AG08396 (cell line): ENCODE data around the gene COX10.

Source experiments
- DNase-seq: peaks from one replicate; pipeline ENCODE4 v3.0.0; 2012; ENCODE audit warnings: low spot score, mixed read lengths

The COX10 gene

GRCh38 chr17:14070344-14070984 is 1.2 kb downstream of the COX10 start:
- no peak for DNase-seq

DNA sequence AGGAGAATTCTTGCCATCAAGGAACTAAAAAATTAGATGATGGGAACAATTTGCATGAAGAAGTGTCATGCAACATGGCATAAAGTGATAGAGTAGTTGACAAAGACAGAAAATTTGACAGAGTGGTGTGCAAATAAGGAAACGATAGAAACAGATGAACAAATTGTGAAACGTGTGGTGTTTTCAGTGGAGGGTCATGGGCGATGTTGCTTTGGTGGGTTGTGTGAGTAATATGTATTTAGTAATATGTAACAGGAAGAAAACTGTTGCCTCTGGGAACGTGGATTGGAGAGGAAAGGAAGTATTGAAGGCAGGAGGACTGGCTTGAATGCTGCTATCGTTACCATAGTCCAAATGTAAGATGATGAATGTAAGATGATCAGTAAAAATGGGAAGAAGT is 3.6 kb downstream of the COX10 start:
- no peak for DNase-seq

- no peak for DNase-seq
Measured at GRCh38 chr17:14078027-14078426, 8.7 kb downstream of the COX10 start.

- DNase-seq = no peak
Measured at GRCh38 chr17:14080847-14081251, 11.5 kb downstream of the COX10 start.

DNA sequence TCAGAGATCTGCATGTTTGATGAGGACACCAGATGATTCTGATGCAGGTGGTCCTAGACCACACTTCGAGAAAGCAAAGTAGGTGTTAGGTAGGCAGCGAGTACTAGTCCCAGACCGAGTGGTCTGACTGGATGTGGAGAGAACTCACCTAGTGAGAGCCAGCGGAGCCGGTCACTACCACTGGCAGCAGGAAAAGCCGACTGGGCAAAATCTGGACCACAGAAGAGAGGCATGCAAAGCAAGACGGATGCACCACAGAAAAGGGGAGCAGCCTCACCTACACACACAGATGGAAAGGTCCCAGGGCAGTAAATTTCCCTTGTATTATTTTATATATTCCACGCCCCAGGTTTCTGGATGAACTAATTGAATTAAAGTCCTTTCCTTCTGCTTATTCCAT is 13.5 kb downstream of the COX10 start:
- no peak for DNase-seq

GRCh38 chr17:14084955-14085354 is 15.7 kb downstream of the COX10 start:
- no peak for DNase-seq

DNA sequence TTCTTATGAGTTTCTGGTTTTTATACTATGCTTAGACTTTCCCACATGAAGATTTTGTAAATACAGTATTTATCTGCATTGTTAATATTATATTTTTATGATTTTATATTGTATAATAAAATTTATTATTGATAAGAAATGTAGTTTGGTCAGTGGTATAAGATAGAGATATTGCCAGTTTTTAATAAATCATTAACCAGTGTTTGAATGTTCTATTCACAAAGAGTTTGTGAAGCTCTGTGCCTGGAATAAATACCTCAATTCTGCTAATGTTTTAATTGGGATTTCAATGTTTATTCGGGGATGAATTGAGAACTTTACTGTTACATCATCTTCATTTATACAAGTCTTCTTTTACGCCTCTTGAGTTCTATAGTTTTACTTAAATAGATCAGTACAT is 16.9 kb downstream of the COX10 start:
- DNase-seq = no peak

DNA sequence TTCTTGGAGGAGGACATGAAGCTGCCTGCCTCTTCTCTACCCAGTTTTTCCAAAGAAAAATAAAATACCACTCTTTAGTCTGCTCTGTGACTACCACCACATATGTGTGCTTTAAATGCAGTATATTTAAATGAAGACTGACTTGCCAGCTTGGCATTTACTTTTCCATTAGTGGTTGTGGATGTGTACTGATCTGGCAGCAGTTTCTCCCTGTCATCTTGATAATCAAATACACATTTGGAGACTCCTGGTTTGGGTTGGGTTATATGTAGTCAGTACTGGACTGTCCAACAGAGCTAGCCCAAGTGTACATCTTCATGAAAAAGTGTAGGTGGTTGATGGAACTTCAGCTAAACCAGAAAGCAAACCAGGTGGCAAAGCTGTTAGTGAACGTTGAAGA is 19.9 kb downstream of the COX10 start:
- DNase-seq = no peak

GRCh38 chr17:14091367-14091766 is 22.1 kb downstream of the COX10 start:
- no peak for DNase-seq

- DNase-seq = no peak
Measured at GRCh38 chr17:14092808-14093207, 23.5 kb downstream of the COX10 start.

DNA sequence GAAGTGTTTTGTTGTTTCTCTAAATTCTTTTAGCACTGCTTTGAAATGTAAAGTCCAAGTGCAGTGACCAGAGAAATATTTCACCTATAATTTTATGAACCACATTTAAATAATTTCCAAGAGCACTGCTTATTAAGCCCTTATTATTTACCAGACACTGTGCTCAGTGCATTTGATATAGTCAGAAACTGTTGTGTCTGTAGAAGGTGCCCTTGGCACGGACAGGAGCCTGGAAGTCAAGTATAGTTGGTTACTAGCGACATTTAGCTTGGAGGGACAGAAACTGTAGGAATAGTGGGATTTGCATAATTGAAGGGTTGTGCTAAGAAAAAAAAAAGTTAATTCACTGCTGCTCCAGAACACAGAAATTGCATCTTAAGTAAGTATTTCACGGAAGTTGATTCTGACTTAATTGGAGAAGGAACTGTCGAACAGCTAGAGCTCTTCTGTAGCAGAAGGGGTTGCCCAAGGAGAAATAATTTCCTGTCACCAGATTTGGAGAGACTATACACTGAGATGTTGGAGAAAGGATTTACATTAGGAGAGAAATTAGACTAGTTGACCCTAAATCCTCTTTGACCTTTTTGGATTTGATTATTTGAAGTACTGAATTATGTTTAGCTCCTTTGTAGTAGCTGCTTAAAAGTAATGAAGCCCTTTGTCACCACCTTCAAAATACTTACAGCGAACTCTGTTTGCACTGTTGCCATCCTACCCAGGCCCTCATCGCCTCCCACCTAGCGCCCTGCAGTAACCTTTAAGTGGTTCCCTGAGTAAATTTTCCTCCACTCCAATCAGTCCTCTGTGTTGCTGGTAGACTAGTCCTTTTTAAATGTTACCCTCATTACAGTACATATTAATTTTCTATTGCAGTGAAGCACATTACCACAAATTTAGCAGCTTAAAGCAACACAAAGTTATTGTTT is 25.6 kb downstream of the COX10 start:
- DNase-seq = no peak

GRCh38 chr17:14095631-14096030 is 26.3 kb downstream of the COX10 start:
- no peak for DNase-seq

DNA sequence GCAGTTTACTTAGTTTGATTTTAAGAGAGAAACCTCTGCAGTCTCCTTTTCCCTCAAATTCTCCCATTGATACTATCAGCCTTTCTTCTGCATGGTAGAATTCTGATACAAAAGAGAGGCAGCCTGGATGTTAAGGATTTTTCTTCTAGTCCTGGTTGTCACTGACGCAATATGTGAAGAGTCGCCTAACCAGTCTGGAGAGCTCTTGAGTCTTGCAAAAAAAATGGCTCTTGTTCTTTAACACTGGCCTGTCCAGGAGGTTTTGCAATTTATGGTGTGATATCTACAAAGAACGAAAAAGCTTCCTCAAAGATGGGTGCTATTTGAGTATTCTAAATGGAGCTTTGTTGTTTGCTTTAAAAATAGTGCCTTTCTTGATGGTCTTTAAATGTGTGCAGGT is 28.9 kb downstream of the COX10 start:
- no peak for DNase-seq

- DNase-seq = no peak
Measured at GRCh38 chr17:14101976-14102375, 32.7 kb downstream of the COX10 start.

DNA sequence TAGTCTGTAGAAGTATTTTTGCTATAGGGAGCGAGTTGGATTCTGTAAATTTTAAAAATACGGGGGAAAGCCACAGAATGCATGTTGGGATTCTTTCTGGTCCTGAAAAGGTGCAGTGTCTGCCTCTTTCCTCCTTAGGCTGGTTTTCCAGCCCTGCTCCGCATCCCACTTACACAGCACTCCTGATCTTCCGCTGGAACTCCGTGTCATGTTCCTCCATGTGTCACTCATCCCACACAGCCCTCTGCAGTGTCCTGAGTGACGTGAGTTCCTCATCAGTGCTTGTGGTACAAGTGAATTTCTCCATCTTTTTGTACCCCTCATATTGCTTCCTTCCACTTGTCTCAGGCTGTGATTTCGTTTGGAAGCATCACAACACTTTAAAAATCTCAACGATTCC is 34.5 kb downstream of the COX10 start:
- DNase-seq = no peak

DNA sequence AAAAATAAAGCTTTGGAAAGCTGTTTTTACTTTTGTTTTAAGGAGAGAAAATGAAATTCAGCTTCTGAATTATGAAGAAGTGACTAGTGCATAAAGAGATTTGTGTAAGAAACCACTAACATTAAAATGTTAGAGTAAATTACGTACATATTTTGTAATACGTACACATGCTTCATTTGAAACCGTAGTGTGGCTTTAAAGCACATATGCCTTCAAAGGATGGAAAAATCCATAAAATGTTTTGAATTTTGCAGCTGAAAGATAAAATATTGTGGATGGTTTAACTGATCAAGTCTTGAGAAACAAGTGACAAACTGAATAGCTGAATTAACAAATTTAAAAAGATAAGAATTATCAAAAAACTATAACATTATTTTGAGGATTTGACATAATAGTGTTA is 35.4 kb downstream of the COX10 start:
- no peak for DNase-seq

GRCh38 chr17:14107889-14108288 is 38.6 kb downstream of the COX10 start:
- DNase-seq = no peak

DNA sequence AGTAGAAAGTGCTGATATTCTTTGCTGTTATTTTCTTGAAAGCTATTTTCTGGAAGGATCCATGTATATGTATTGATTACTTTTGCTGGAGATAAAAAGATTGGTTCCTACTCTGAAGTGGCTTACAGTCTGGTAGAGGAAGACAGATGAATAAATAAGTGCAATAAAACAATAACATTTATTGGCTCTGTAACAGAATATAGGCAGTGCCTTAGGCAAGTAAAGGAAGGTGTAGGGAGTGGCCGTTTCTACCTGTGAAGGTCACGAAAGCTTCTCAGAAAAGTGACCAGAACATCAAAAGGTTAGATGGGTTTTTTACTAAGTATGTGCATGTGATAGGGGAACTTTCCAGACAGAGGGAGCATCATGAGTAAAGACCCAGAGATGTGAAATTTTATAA is 43.1 kb downstream of the COX10 start:
- DNase-seq = no peak

DNA sequence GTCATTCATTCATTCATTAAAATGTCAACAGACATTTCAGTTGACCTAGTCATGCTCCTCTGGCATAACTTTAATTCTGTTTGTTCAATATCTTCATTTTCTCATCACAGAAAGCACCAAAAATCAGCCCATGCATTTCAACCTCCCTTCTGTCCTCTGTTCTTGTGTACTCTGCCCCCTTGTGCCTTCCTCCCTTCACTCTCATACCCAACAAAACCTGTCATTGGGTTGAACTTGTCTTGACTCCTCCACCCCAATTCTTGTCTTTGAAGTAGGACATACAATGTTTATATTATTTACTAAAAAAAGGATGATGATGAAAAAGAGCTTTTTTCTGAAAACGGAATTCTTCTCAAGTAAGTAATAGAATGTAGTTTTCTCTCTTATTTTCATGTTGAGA is 43.8 kb downstream of the COX10 start:
- no peak for DNase-seq

- DNase-seq = no peak
Measured at GRCh38 chr17:14116263-14117024, 47.1 kb downstream of the COX10 start.

- no peak for DNase-seq
Measured at GRCh38 chr17:14118951-14119350, 49.6 kb downstream of the COX10 start.

- DNase-seq = no peak
Measured at GRCh38 chr17:14119546-14119945, 50.2 kb downstream of the COX10 start.

GRCh38 chr17:14121952-14122351 is 52.6 kb downstream of the COX10 start:
- no peak for DNase-seq
